RCC 7860 (cell line): ENCODE data around the gene ANKS3.
"Not testable (repeated sequence)": the region's sequence is repeated elsewhere in the genome, so short reads cannot be mapped to it uniquely, and the experiment has no call there.

Experiments
- DNase-seq: peaks from one replicate; pipeline ENCODE4 v3.0.0-alpha.2; 2015; ENCODE audit warnings: low spot score
- FAIRE-seq: peaks from 2 replicates; lab custom pipeline; 2012; peaks lifted over from hg19 to GRCh38; lab: Jason Lieb, UNC

ANKS3 gene

DNA sequence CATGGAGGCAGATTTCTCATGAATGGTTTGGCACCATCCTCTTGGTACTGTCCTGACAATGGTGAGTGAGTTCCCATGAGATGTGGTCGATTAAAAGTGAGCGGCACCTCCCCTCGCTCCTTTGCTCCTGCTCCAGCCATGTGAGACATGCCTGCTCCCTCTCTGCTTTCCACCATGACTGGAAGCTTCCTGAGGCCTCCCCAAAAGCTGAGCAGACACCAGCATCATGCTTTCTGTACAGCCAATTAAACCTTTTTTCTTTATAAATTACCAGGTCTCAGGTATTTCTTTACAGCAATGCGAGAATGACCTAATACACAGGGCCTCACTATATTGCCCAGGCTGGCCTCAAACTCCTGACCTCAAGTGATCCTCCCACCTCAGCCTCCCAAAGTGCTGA is 20.8 kb upstream of the ANKS3 start:
- FAIRE-seq (no peak), DNase-seq (no peak)

DNA sequence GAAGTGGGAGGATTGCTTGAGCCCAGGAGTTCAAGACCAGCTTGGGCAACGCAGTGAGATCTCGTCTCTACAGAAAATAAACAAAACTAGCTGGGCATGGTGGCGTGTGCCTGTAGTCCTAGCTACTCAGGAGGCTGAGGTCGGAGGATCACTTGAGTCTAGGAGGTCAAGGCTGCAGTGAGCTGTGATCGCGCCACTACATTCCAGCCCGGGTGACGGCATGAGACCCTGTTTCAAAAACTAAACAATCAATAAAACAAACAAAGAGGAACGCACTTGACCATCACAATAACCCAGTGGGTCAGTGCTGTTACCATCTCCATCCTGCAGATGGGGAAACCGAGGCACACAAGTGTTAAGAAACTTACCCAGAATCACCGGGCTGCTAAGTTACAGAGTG is 19.2 kb upstream of the ANKS3 start:
- FAIRE-seq (no peak), DNase-seq (no peak)

DNA sequence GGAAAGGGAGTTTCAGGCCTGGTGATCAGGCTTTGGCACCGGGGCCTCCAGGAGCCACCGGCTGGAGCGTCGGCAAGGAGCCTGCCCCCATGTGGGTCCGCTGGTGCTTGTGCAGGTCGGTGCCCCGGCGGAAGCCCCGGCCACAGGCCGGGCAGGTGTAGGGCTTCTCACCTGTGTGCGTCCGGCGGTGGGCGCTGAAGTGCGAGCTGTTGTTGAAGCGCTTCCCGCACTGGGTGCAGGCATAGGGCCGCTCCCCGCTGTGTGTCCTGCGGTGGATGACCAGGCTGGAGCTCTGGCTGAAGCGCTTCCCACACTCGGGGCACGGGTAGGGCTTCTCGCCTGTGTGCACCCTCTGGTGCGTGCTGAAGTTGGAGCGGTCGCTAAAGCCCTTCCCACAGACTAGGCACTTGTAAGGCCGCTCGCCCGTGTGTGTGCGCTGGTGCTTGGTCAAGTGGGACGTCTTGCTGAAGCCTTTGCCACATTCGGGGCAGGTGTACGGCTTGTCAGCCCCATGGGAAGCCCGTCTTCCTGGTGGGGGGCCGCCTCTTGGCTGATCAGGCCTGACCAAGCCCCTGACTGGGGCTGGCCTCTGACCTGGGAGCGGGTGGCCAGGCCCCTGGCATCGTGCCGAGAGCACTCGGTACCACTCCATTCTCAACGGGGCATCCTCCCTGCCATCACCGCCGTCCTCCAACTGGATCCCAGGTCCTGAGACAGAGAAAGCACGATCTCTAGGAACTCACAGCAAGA is 18.5 kb upstream of the ANKS3 start:
- FAIRE-seq (no peak), DNase-seq (no peak)

DNA sequence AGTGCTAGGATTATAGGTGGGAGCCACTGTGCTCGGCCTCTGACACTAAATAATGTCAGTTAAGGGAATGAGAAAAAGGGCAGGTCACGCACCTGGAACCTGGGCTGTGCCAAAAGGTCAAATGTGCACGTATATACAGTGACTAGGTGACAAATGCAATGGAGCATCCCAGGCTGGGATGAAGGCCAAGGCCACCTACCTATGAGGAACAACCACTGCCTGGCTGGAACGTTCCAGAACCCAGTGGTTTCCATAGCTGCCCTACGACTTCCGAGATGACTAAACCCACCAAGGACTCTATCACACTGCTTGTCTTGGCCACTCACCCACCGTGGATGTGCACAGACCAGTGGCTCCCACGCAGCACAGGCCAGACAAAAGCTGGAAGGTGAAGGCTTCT is 16.8 kb upstream of the ANKS3 start:
- FAIRE-seq: no peak
- no peak for DNase-seq

DNA sequence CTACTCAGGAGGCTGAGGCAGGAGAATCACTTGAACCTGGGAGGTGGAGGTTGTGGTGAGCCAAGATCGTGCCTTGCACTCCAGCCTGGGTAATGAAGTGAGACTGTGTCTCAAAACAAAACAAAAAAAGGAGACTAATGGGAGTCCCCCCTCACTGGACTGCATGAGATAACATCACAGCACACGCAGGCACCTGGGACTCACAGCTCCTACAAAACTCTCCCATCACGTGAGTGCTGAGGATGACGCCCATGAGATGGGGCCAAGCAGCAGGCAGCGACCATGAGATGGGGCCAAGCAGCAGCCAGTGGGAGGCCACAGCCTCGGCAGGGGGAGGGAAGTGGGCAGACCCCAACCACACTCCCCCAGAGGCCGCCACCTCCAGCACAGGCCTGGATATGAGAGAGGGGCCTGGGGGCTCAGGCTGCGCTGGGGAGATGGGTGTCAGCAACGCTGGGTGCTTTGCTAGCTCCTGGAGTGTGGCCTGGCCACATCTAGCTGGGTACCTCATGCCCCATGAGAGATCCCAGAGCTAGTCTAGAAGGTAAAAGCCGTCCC is 15.7 kb upstream of the ANKS3 start:
- DNase-seq (no peak), FAIRE-seq (no peak)

DNA sequence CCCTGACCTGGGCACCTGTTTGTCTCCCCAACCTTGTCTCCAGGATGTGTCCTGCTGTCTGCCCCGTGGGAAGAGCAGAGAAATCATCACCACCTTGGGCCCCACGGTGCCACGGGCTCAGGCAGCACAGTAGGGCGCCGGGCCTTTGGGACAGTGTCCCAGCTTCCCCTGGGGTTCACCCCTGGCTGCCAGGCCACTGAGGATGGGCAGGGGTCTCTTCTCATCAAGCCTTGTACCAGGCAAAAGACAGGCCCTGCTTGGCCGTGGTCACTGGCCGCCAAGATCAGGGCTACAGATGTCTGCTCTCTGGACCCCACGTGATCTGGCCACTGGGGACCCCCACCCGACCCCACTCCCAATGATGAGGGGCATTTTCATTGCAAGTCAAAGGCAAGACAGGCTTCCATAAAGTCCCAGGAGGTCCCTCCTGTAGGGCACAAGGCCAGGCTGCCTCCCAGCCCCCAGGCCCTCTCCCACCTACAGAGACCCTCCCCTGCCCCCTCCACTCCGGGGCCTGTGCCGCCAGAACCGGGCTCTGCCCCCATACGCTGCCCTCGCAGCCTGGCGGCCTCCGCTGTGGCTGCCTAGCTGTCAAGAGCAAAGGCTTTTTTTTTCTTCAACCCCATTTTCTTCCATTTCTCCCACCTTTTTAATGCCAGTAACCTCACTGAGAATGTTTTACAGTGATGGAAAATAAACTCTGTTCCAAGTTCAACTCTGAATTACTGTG is 14.8 kb upstream of the ANKS3 start:
- DNase-seq: no peak
- FAIRE-seq: no peak

DNA sequence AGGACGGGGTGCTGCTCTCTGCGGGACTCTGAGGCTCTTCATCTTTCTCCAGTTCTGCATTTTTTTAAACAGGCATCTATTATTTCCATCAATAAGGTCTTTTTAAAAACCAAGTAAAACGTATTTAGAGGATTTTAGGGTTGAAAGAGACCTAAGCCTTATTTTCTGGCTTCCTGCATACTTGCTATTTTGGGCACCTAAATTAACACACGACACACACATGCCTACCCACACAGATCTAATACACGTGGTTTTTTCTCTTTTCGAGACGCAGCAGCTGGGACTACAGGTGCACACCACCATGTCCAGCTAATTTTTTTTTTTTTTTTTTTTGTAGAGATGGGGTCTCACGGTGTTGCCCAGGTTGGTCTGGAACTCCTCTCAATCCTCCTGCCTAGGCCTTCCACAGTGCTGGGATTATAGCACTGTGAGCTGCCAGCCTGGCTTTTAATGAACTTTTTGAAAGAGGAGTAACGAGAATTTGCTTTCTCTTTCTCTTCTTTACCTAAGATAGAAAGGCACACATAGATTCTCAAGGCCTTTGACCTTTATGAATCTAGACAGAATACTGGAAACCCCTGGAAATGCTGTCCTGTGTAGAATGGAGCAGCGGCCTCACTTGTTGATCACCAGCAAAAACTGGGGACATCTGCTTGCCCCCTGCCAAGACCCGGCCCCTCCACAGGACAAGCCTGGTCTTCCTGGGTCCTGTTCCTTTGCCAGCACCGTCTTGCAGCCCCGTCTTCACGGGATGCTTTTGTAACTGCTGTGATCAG is 14.0 kb upstream of the ANKS3 start:
- FAIRE-seq (no peak), DNase-seq (no peak)

DNA sequence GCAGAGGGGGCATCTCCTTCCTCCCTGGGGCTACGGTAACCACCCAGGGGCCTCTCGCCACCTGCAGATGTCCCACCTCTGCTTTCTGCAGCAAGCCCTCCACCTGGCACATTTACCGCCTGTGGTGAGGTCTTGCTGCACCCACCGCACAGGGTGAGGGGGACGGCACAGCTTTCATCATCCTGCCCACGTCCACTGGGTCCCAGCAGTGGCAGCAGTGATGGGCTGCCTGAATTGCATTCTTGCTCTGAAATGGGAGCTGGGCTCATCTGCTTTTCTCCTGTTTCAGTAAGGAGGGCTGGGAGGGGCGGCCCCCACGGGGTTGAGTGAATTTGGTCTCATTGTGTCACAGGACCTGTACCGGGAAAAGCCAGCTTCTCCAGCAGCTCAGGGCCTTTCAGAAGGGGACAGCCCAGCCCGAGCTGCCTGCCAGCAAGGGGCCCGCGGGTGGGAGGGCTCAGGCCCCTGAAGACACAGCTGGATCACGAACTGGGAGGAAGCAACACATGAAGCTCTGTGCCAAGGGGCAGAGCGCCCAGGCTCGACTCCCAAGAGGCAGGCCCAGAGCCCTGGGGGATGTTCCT is 13.0 kb upstream of the ANKS3 start:
- no peak for FAIRE-seq
- no peak for DNase-seq

DNA sequence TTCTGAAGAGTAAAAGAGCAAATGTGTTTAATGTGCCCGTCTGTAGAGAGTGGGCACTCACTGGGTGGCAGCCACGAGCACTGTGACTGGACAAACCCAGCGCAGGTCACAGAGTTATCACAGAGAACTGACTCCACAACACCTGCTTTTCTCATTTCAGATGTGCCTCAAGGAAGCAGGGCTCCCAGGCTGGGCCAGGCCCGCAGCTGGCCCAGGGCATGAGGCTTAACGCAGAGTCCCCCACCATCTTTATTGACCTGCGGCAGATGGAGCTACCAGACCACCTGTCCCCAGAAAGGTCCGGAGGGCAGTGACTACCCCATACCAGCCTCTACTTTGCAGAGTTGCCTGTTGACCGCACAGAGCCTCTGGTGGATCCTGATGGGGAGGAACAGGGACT is 12.1 kb upstream of the ANKS3 start:
- no peak for FAIRE-seq
- no peak for DNase-seq

DNA sequence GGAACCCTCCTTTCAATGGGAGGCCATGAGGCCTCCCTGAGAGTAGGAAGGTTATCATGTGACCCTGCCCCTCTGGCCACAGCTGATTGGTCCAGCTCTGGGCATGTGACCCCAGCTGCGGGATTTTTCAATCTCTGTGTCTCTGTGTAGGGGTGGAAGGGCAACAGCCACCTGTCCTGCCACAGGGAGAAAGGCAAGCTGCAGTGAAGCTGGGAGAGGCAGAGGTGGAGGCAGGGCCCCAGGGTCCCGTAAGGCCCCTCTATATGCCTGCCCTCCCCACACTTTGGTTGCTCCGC is 11.2 kb upstream of the ANKS3 start:
- no peak for FAIRE-seq
- DNase-seq: no peak

DNA sequence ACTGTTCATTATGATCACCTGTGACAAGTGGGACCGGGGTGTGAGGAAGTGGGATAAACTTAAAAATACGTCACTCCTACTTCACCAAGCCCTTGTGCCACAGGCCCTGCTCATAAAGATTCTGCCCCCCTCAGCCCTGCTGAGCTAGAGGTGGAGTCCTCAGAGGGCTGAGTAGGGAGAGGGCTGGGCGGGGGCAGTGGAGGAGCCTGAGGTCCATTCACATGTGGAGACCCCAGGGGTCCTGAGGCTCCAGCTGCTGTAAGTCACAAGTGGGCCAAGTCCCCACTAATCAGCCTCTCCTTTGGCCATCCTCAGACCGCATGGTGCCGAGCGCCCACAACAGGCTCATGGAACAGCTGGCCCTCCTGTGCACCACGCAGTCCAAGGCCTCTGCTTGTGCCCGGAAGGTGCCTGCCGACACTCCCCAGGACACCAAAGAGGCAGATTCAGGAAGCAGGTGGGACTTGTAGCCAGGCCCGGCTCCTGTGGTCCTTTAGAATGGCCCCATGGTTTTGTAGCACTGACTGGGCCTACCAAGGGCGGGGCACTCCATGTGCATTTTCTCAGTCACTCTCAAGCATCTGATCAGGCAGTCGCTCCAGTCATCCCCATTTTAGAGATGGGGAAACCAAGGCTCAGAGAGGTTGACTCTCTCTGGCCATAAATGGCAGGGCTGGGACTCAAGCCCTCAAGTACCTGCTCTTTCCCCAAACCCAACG is 10.6 kb upstream of the ANKS3 start:
- FAIRE-seq: no peak
- DNase-seq: no peak

DNA sequence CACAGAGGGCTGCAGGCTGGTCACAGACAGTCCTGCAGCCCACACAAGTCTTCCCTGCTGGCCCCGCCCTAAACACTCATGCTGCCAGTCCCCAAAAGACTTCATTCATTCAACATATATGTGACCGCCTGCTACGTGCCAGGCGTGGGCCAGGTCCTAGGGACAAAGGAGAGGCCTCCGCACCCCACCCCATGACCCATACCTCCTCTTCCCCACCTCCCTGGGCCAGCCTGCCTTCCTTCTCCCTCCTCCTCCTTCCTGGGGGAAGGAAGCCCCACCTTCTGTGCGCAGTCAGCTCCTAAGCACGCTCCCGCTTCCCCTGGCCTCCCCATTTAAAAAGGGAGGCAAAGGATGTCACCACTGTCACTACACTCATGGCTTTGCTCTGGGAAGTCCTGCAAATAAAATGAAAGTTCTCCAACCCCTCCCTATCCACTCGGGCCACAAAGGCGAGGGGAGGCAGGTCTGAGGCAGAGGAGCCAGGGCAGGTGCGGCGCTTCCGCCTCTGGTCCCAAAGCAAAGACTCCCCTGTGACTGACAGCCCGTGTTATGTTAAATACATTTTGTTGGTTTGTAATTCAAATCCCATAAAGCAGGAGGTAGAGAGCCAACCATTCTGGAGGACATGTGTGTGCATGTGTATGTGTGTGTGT is 9.3 kb upstream of the ANKS3 start:
- no peak for FAIRE-seq
- DNase-seq: no peak

DNA sequence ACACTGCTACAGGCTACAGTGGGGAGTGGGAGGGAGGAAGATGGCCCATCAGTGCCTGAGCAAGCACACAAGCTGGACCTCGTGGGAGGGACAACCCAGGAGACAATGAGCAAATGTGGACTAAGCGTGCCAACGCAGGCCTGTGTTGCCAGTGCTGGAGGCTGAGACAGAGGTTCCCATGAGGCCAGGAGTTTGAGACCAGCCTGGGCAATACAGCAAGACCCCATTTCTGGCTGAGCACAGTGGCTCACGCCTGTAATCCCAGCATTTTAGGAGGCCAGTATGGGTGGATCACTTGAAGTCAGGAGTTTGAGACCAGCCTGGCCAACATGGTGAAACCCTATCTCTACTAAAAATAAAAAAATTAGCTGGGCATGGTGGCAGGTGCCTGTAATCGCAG is 4.3 kb upstream of the ANKS3 start:
- not testable (repeated sequence) for DNase-seq, FAIRE-seq

DNA sequence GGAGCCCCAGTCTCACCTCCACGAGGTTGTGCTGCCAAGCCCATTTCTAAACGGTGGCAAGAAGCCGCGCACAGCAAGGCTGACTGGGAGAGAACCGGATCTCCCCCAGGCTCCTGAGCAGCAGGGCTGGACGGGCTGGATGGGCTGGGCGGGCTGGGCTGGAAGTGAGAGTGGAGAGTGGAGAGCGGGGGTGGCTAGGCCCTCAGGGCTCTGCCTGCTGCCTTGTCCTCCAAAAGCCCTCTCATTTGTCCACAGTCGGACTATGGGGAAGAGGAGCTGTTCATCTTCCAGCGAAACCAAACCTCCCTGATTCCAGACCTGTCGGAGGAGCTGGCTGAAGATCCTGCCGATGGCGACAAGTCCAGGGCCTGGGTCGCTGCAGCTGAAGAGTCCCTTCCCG is 3.5 kb upstream of the ANKS3 start:
- no peak for DNase-seq
- FAIRE-seq: no peak

DNA sequence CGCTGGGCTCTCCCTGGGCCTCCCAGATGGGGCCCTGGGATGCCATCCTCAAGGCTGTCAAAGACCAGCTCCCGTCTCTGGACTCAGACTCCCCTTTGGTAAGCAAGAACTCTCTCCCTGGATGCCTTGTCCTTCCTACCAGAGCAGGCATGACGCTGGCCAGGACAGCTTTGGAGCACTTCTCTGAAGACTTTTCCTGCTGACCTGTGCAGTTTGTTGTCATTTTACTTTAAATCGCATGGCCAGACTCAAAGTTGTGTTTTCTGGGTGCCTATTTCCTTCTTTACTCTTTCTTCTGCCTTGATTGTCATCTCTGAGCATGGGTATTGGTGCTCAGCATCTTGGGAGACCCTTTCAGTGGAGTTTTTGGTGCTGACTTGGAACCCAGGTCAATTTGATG is 2.5 kb upstream of the ANKS3 start:
- DNase-seq (no peak), FAIRE-seq (no peak)

DNA sequence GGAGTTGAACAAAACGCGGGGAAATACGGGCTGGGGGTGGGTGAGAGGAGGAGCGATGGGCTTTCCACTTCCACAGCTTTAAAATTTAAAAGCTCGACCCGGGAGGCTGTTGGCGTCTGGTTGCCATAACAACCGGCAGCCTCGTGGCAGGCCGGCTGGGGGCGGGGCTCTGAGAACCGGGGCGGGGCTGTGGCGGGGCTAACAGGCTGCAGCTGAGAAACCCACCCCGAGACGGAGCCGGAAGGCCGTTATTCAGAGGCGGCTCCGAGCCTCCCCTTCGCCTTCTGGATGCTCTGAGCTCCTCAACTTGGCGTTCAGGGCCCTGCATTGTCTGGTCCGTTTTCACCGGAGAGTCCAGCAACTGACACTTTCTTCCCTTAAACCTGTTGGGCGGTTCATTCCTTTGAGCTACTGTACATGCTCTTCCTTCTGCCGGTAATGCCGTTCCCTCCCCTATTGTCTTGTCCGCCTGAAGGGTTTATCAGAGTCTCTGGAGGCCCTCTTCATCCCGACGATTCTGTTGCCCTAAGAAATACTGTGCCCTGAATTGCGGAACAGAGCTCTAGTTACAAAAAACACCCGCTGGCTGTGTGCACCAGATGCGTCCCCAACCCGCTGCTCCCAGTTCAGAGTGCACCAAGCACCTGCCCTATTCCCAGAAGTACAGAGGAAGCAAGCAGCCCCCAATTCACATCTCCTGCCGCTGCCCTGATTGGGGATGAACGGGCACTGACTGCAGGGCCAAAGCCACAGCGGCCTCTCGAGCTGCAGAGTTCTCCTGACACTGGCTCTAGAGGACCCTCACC is 862 bp upstream of the ANKS3 start:
- DNase-seq: peak; percentile 61
- FAIRE-seq: no peak

DNA sequence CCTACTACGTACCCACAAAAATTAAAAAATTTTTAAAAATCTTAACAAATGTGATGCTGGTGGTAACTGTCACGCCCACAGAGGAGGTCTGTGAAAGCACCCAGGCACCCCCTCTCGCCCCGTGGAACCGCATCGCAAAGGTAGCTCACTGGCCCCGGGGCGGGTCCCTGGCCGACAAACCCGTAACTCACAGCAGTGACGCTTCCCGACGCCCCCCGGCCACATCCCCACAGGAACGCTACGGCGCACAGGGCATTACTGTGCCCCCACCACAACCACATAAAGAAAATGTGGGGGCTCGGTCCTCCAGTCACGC is 366 bp downstream of the ANKS3 start:
- no peak for FAIRE-seq

DNA sequence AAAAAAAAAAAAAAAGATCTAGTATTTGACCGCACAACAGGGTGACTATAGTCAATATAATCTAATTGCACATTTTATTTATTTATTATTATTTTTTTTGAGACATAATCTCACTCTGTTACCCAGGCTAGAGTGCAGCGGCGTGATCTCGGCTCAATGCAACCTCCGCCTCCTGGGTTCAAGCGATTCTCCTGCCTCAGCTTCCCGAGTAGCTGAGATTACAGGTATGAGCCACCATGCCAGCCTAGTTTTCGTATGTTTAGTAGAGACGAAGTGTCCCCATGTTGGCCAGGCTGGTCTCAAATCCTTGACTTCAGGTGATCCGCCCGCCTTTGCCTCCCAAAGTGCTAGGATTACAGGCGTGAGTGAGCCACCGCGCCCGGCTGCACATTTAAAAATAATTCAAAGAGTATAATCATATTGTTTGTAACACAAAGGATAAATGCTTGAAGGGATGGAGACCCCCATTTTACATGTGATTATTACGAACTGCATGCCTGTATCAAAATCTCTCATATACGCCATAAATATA is 794 bp downstream of the ANKS3 start:
- DNase-seq: no peak
- FAIRE-seq: no peak

More for the DNA sequence above, 366 bp downstream of the ANKS3 start:
- DNase-seq: no peak

DNA sequence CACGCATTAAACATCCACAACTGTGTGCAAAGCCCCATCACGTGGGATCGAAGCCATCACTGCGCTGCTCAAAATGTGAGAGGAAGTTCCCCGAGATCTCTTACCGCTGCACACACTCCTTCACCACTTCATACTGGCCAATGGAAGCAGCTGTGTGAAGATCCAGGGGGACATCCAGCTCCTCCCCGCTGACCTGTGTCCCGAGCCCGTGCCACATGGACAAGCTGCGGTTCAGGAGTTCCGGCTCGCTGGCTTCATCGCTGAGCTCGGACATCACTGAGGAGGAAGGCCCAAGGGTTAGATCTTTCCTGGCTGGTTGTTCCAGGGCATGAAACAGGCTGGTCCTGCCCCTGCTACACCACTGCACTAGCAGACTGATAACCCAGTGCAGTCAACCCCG is 4.2 kb downstream of the ANKS3 start:
- no peak for FAIRE-seq

More for the DNA sequence above, 4.2 kb downstream of the ANKS3 start:
- DNase-seq: no peak
